ENCODE results near the gene TIMM8A. TPM values are rescaled to one million over a fixed set of nuclear protein-coding genes. Genes with fewer than 3 reads are reported as not detected.

Gene TIMM8A
- polyA plus RNA-seq, 1 donor from 2014 or later, result 7.2 TPM

- Histone ChIP-seq H3K79me2 (replicated peaks; ENCODE audit: insufficient read depth, low read length) (no peaks in the 10 kb centered on the region), H3K9ac (ENCODE audit: low read length) (no peak within 1 kb of the TSS), H3F3A (ENCODE audit: insufficient read depth, low read length, poor library complexity, severe bottlenecking) (no peaks in the 10 kb centered on the region), H3K27ac (ENCODE audit: low read length) (no peak within 1 kb of the TSS), H4K20me1 (ENCODE audit: insufficient read depth) (no peaks in the 10 kb centered on the region), H3K9me2 (ENCODE audit: insufficient read depth, low read length) (no peaks in the 10 kb centered on the region), H3K27me3 (ENCODE audit: insufficient read depth, low read depth, low read length) (no peaks in the 10 kb centered on the region), H3K4me3 (ENCODE audit: low read length) (no peak within 1 kb of the TSS), H2AFZ (ENCODE audit: low read depth, low read length) (no peak within 1 kb of the TSS), H3K36me3 (ENCODE audit: insufficient read depth, low read length) (no peaks in the 10 kb centered on the region), H3K9me3 (ENCODE audit: low read length) (no peaks in the 10 kb centered on the region), H3K4me2 (ENCODE audit: low read length) (no peak within 1 kb of the TSS)
- no peak for TF ChIP-seq TAF1 (IDR thresholded peaks at IDR 0.05; ENCODE audit: low read depth)
- no peak for TF ChIP-seq POLR2AphosphoS5 (IDR thresholded peaks at IDR 0.05)
- no peak for TF ChIP-seq MXI1 (conservative IDR thresholded peaks at IDR 0.05; ENCODE audit: poor library complexity, severe bottlenecking)
- no peak for TF ChIP-seq SMC3 (conservative IDR thresholded peaks at IDR 0.05; ENCODE audit: poor library complexity)
- no peak for TF ChIP-seq EP300 (conservative IDR thresholded peaks at IDR 0.05; ENCODE audit: poor library complexity, severe bottlenecking)
- no peak for TF ChIP-seq REST (IDR thresholded peaks at IDR 0.05; ENCODE audit: borderline replicate concordance)
Observed at GRCh38 chrX:101385795-101386541, 37.4 kb upstream of the TIMM8A start, which contains the start of gene BTK. Gene BTK (minus strand): TSS chrX:101386191. CDS start chrX:101375284, 10,907 bp downstream.

DNA sequence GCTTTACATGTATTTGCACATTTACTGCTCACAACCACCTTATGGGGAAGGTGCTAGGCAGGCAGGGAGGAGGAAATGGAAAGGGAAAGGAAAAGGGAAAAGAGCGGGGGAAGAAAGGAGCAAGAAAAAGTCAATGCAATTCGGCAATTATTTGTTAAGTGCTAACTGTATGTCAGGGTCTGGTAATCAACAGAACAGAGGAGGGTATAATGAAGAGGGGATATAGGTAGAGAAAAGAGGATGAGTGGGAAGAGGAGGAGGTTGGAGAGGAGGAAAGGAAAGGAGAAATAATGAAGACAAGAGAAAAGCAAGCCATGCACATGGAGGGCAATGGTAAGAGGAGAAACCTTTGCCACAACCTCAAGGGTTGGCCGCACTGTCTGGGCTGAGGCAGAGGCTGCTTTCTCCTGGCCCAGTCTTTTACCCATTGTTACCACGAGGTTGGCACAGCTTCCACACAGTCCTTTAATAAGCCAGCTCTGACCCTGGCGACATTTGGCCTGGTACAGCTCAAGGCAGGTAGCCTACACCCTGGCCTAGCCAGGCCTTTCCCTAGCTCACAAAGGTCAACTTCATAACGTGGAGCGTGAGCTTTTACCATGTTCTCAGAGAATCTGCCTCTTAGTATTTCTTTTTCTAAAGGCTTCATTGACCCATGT lies 36.6 kb upstream of the TIMM8A start:
- no peak overlapping the region for H3K27ac ChIP-seq (ENCODE audit: low read length)
- H3K9ac ChIP-seq (ENCODE audit: low read length), result no peak overlapping the region
- H3K4me2 ChIP-seq (ENCODE audit: low read length), result no peak overlapping the region
- no peaks in the 10 kb centered on the region for H3K9me2 ChIP-seq (ENCODE audit: insufficient read depth, low read length)
- H4K20me1 ChIP-seq (ENCODE audit: insufficient read depth), result no peaks in the 10 kb centered on the region
- no peaks in the 10 kb centered on the region for H3F3A ChIP-seq (ENCODE audit: insufficient read depth, low read length, poor library complexity, severe bottlenecking)
- no peaks in the 10 kb centered on the region for H3K27me3 ChIP-seq (ENCODE audit: insufficient read depth, low read depth, low read length)
- H3K4me3 ChIP-seq (ENCODE audit: low read length), result no peak overlapping the region
- no peaks in the 10 kb centered on the region for H3K36me3 ChIP-seq (ENCODE audit: insufficient read depth, low read length)
- no peak for TF ChIP-seq EZH2 (IDR thresholded peaks at IDR 0.05; ENCODE audit: borderline replicate concordance, insufficient read depth, low read length, poor library complexity, severe bottlenecking)
- no peak for TF ChIP-seq SMC3 (conservative IDR thresholded peaks at IDR 0.05; ENCODE audit: poor library complexity)
- no peak for TF ChIP-seq EP300 (conservative IDR thresholded peaks at IDR 0.05; ENCODE audit: poor library complexity, severe bottlenecking)
- no peak for TF ChIP-seq TAF1 (IDR thresholded peaks at IDR 0.05; ENCODE audit: low read depth)
- TF ChIP-seq POLR2AphosphoS5 (IDR thresholded peaks at IDR 0.05), result no peak
- no peak for TF ChIP-seq RAD21 (conservative IDR thresholded peaks at IDR 0.05)
- no peak for TF ChIP-seq REST (IDR thresholded peaks at IDR 0.05; ENCODE audit: borderline replicate concordance)
- no peak for TF ChIP-seq MXI1 (conservative IDR thresholded peaks at IDR 0.05; ENCODE audit: poor library complexity, severe bottlenecking)
- TF ChIP-seq CTCF (IDR thresholded peaks at IDR 0.05; ENCODE audit: poor library complexity, severe bottlenecking), result no peak
- no peak overlapping the region for H2AFZ ChIP-seq (ENCODE audit: low read depth, low read length)
- H3K79me2 ChIP-seq (replicated peaks; ENCODE audit: insufficient read depth, low read length), result no peaks in the 10 kb centered on the region
- no peaks in the 10 kb centered on the region for H3K9me3 ChIP-seq (ENCODE audit: low read length)

Data from neural cell (in vitro differentiated cells).